ENCODE results near the gene NFASC.

The NFASC gene

DNA sequence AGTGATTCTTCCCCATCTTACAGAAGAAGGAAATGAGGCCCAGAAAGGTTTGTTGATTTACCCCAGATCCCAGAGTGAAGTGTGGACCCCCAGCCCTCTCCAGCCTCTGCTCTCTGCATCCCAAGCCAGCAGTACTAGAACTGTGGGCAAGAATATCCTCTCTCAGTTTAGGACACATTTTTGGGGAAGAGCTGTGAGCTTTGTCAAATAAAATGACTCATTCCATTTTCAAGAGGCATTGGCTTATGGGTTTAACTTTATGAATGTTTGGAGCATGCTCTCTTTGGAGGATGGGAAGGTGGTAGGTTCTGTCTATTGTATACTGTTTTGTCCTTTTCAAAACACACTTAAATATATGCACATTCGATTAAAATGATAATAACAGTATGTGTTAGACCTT is 101.8 kb downstream of the NFASC start:
- H3K4me3 ChIP-seq (ENCODE audit: low read length), result no peak overlapping the region
- H3F3A ChIP-seq (ENCODE audit: control insufficient read depth, insufficient read depth), result no peaks in the 10 kb centered on the region
- peaks cover 16% of the 10 kb centered on the region for H3K27me3 ChIP-seq (ENCODE audit: control insufficient read depth, low read length)
- no peak overlapping the region for H3K4me2 ChIP-seq (ENCODE audit: low read length)
- H3K27ac ChIP-seq (ENCODE audit: low read depth, low read length), result no peak overlapping the region
- no peaks in the 10 kb centered on the region for H4K20me1 ChIP-seq (ENCODE audit: control insufficient read depth, insufficient read depth, low read depth, low read length)
- H3K9me3 ChIP-seq (ENCODE audit: control insufficient read depth, insufficient read depth, low read length), result no peaks in the 10 kb centered on the region
- TF ChIP-seq CTCF (IDR thresholded peaks at IDR 0.05; ENCODE audit: low read depth, low read length, poor library complexity, severe bottlenecking), result no peak
- no peak for TF ChIP-seq EZH2phosphoT487 (IDR thresholded peaks at IDR 0.05; ENCODE audit: borderline replicate concordance, low read length)
- no peaks in the 10 kb centered on the region for H3K4me1 ChIP-seq (ENCODE audit: control insufficient read depth, low read length)
- H3K36me3 ChIP-seq (ENCODE audit: control insufficient read depth, low read length), result no peaks in the 10 kb centered on the region
- H3K79me2 ChIP-seq (ENCODE audit: control insufficient read depth, low read length), result no peaks in the 10 kb centered on the region
- H3K9me2 ChIP-seq (replicated peaks; ENCODE audit: control insufficient read depth, low read length), result no peaks in the 10 kb centered on the region

- H3K4me1 ChIP-seq (ENCODE audit: control insufficient read depth, low read length), result no peaks in the 10 kb centered on the region
- H4K20me1 ChIP-seq (ENCODE audit: control insufficient read depth, insufficient read depth, low read depth, low read length), result no peaks in the 10 kb centered on the region
- no peak overlapping the region for H3K4me3 ChIP-seq (ENCODE audit: low read length)
- no peaks in the 10 kb centered on the region for H3K9me2 ChIP-seq (replicated peaks; ENCODE audit: control insufficient read depth, low read length)
- no peaks in the 10 kb centered on the region for H3K79me2 ChIP-seq (ENCODE audit: control insufficient read depth, low read length)
- no peak overlapping the region for H3K27ac ChIP-seq (ENCODE audit: low read depth, low read length)
- H3F3A ChIP-seq (ENCODE audit: control insufficient read depth, insufficient read depth), result no peaks in the 10 kb centered on the region
- H3K27me3 ChIP-seq (ENCODE audit: control insufficient read depth, low read length), result peaks cover 16% of the 10 kb centered on the region
- no peaks in the 10 kb centered on the region for H3K36me3 ChIP-seq (ENCODE audit: control insufficient read depth, low read length)
- H3K4me2 ChIP-seq (ENCODE audit: low read length), result no peak overlapping the region
- TF ChIP-seq CTCF (IDR thresholded peaks at IDR 0.05; ENCODE audit: low read depth, low read length, poor library complexity, severe bottlenecking) (no peak), EZH2phosphoT487 (IDR thresholded peaks at IDR 0.05; ENCODE audit: borderline replicate concordance, low read length) (no peak)
- no peaks in the 10 kb centered on the region for H3K9me3 ChIP-seq (ENCODE audit: control insufficient read depth, insufficient read depth, low read length)
Measured at GRCh38 chr1:204973449-204973848, 102.8 kb downstream of the NFASC start.

DNA sequence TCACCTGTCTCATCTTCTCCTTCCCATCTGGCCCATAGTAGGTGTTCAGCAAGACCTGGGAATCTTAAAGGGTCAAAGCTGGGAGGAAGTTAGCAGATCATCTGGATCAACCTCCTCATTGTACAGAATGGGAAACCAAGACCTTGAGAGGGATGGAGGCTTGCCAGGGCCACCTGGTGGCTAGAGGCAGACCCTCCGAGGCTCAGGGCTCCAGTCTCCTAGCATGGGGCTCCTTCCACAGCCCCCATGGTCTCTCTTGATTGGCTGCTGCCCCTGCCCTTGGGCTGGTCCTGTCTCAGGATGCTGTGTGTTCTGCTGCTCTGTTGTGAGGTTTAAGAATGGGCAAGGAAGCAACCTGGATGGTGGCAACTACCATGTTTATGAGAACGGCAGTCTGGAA is 103.7 kb downstream of the NFASC start:
- Histone ChIP-seq H3K27me3 (ENCODE audit: control insufficient read depth, low read length) (peaks cover 16% of the 10 kb centered on the region), H3K9me3 (ENCODE audit: control insufficient read depth, insufficient read depth, low read length) (no peaks in the 10 kb centered on the region), H3F3A (ENCODE audit: control insufficient read depth, insufficient read depth) (no peaks in the 10 kb centered on the region), H3K4me2 (ENCODE audit: low read length) (no peak overlapping the region), H3K4me1 (ENCODE audit: control insufficient read depth, low read length) (no peaks in the 10 kb centered on the region), H3K9me2 (replicated peaks; ENCODE audit: control insufficient read depth, low read length) (no peaks in the 10 kb centered on the region), H3K36me3 (ENCODE audit: control insufficient read depth, low read length) (no peaks in the 10 kb centered on the region), H3K27ac (ENCODE audit: low read depth, low read length) (no peak overlapping the region), H4K20me1 (ENCODE audit: control insufficient read depth, insufficient read depth, low read depth, low read length) (no peaks in the 10 kb centered on the region), H3K4me3 (ENCODE audit: low read length) (no peak overlapping the region), H3K79me2 (ENCODE audit: control insufficient read depth, low read length) (no peaks in the 10 kb centered on the region)
- TF ChIP-seq CTCF (IDR thresholded peaks at IDR 0.05; ENCODE audit: low read depth, low read length, poor library complexity, severe bottlenecking) (no peak), EZH2phosphoT487 (IDR thresholded peaks at IDR 0.05; ENCODE audit: borderline replicate concordance, low read length) (no peak)

DNA sequence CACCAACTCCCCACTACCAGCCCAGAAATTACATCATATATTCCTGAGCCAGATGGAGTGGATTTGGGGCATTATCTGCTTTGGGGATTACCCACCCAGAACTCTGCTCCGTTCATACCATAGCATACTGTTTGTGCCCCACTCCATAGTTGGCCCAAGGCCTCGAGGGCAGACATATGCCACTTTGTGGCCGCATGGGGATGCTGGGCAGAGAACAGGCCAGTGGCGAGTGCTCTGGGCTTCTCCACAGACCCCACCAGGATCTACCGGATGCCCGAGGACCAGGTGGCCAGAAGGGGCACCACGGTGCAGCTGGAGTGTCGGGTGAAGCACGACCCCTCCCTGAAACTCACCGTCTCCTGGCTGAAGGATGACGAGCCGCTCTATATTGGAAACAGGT is 104.4 kb downstream of the NFASC start:
- Histone ChIP-seq H3K9me3 (ENCODE audit: control insufficient read depth, insufficient read depth, low read length) (no peaks in the 10 kb centered on the region), H3K4me1 (ENCODE audit: control insufficient read depth, low read length) (no peaks in the 10 kb centered on the region), H3K27me3 (ENCODE audit: control insufficient read depth, low read length) (peaks cover 16% of the 10 kb centered on the region), H3K4me2 (ENCODE audit: low read length) (no peak overlapping the region), H4K20me1 (ENCODE audit: control insufficient read depth, insufficient read depth, low read depth, low read length) (no peaks in the 10 kb centered on the region), H3K9me2 (replicated peaks; ENCODE audit: control insufficient read depth, low read length) (no peaks in the 10 kb centered on the region), H3F3A (ENCODE audit: control insufficient read depth, insufficient read depth) (no peaks in the 10 kb centered on the region), H3K4me3 (ENCODE audit: low read length) (no peak overlapping the region), H3K36me3 (ENCODE audit: control insufficient read depth, low read length) (no peaks in the 10 kb centered on the region), H3K27ac (ENCODE audit: low read depth, low read length) (no peak overlapping the region), H3K79me2 (ENCODE audit: control insufficient read depth, low read length) (no peaks in the 10 kb centered on the region)
- no peak for TF ChIP-seq EZH2phosphoT487 (IDR thresholded peaks at IDR 0.05; ENCODE audit: borderline replicate concordance, low read length)
- no peak for TF ChIP-seq CTCF (IDR thresholded peaks at IDR 0.05; ENCODE audit: low read depth, low read length, poor library complexity, severe bottlenecking)
